Hepatocyte (in vitro differentiated cells): ENCODE data around the gene TPSAB1. TPM values are rescaled to one million over a fixed set of nuclear protein-coding genes. Genes with fewer than 3 reads are reported as not detected.

ENCODE experiments used
- DNase-seq: peaks from one replicate; pipeline ENCODE4 v3.0.0-alpha.2; 2016; ENCODE audit warnings: low spot score
- H2AFZ ChIP-seq: fragments of 200-600 bp; sonication (generic); 2 replicates; pipeline ENCODE4 v1.6.0; 2016; ENCODE audit warnings: antibody characterized with exemption, mild to moderate bottlenecking
- H3K27ac ChIP-seq: fragments of 200-600 bp; sonication (generic); 2 replicates; pipeline ENCODE4 v1.5.1; 2016; ENCODE audit warnings: mild to moderate bottlenecking
- H3K27me3 ChIP-seq: fragments of 200-600 bp; sonication (generic); 2 replicates; pipeline ENCODE4 v1.6.1; 2016
- H3K36me3 ChIP-seq: fragments of 200-600 bp; sonication (generic); replicated peaks from 2 replicates; pipeline ENCODE4 v1.5.1; 2016; ENCODE audit warnings: low read depth; ENCODE audit not compliant: insufficient read depth
- H3K4me1 ChIP-seq: fragments of 200-600 bp; sonication (generic); 2 replicates; pipeline ENCODE4 v1.5.1; 2016; ENCODE audit warnings: mild to moderate bottlenecking, moderate library complexity; ENCODE audit not compliant: insufficient read depth
- H3K4me2 ChIP-seq: fragments of 200-600 bp; sonication (generic); 2 replicates; pipeline ENCODE4 v1.6.0; 2016
- H3K4me3 ChIP-seq: fragments of 200-600 bp; sonication (generic); 2 replicates; pipeline ENCODE4 v1.5.1; 2016; ENCODE audit warnings: mild to moderate bottlenecking
- H3K79me2 ChIP-seq: fragments of 200-600 bp; sonication (generic); 2 replicates; pipeline ENCODE4 v1.6.0; 2017; ENCODE audit warnings: mild to moderate bottlenecking
- H3K9me2 ChIP-seq: fragments of 200-600 bp; sonication (generic); replicated peaks from 2 replicates; pipeline ENCODE4 v1.6.0; 2017; ENCODE audit warnings: mild to moderate bottlenecking; ENCODE audit not compliant: insufficient read depth
- H3K9me3 ChIP-seq: fragments of 200-600 bp; sonication (generic); 2 replicates; pipeline ENCODE4 v1.5.1; 2016; ENCODE audit warnings: low read depth, mild to moderate bottlenecking
- H4K20me1 ChIP-seq: fragments of 200-600 bp; sonication (generic); 2 replicates; pipeline ENCODE4 v1.6.0; 2016; ENCODE audit warnings: mild to moderate bottlenecking; ENCODE audit not compliant: insufficient read depth, poor library complexity, severe bottlenecking
- CTCF ChIP-seq: fragments of 200-600 bp; sonication (generic); IDR thresholded peaks from 2 replicates; pipeline ENCODE4 v1.5.1; 2016; ENCODE audit warnings: antibody characterized with exemption, mild to moderate bottlenecking; ENCODE audit not compliant: poor library complexity
- EZH2 ChIP-seq: fragments of 200-600 bp; sonication (generic); IDR thresholded peaks from 2 replicates; pipeline ENCODE4 v1.6.1; 2016; ENCODE audit warnings: antibody characterized with exemption, mild to moderate bottlenecking, borderline replicate concordance
- EZH2phosphoT487 ChIP-seq: fragments of 200-600 bp; sonication (generic); IDR thresholded peaks from one replicate; pipeline ENCODE4 v1.6.1; 2018; ENCODE audit warnings: antibody characterized with exemption, mild to moderate bottlenecking, low read depth, moderate library complexity; ENCODE audit not compliant: unreplicated experiment, severe bottlenecking
- WGBS: methylation state at CpG from one replicate; pipeline ENCODE4 v1.1.6; 2016; ENCODE audit warnings: low lambda C conversion rate; ENCODE audit errors: missing lambda C conversion rate; 5-methylcytosine and 5-hydroxymethylcytosine counted together
- polyA plus RNA-seq: library from polyadenylated mRNA; unstranded; fragments of >200 nt; fragmentation: Nextera tagmentation; extraction: Ambion mirVana; gene quantifications from 2 replicates; pipeline ENCODE4 v1.2.1, GENCODE V29; 2016
- total RNA-seq: library from RNA; depleted of rRNA; stranded (reverse); fragments of >200 nt; gene quantifications from 2 replicates; pipeline ENCODE4 v1.2.3, GENCODE V29; 2014

Gene TPSAB1
- total and polyA plus RNA-seq, 2 experiments from 2014 or later = not detected

GRCh38 chr16:1272453-1273198 is 32.1 kb downstream of the TPSAB1 start:
- Histone ChIP-seq H3K4me2 (no peak overlapping the region), H3K27ac (no peak overlapping the region), H2AFZ (no peak overlapping the region), H3K27me3 (no peaks in the 10 kb centered on the region), H3K4me1 (peaks cover 7% of the 10 kb centered on the region), H3K9me3 (no peaks in the 10 kb centered on the region), H4K20me1 (no peaks in the 10 kb centered on the region), H3K79me2 (no peaks in the 10 kb centered on the region), H3K9me2 (no peaks in the 10 kb centered on the region), H3K4me3 (no peak overlapping the region), H3K36me3 (no peaks in the 10 kb centered on the region)
- DNase-seq = no peak
- WGBS = 84% methylated on average over 9 of the region's 9 CpGs
- TF ChIP-seq EZH2 (no peak), CTCF (no peak), EZH2phosphoT487 (no peak)

- TF ChIP-seq EZH2phosphoT487 (no peak), EZH2 (no peak), CTCF (no peak)
- Histone ChIP-seq H3K4me3 (no peak overlapping the region), H3K27ac (no peak overlapping the region), H3K9me2 (no peaks in the 10 kb centered on the region), H3K4me2 (no peak overlapping the region), H3K9me3 (no peaks in the 10 kb centered on the region), H3K79me2 (no peaks in the 10 kb centered on the region), H3K36me3 (no peaks in the 10 kb centered on the region), H4K20me1 (no peaks in the 10 kb centered on the region), H3K27me3 (no peaks in the 10 kb centered on the region), H3K4me1 (peaks cover 13% of the 10 kb centered on the region), H2AFZ (no peak overlapping the region)
- 92% methylated on average over 15 of the region's 15 CpGs for WGBS
- no peak for DNase-seq
Observed at GRCh38 chr16:1273816-1274215, 33.3 kb downstream of the TPSAB1 start.

- Histone ChIP-seq H3K27ac (no peak overlapping the region), H3K36me3 (no peaks in the 10 kb centered on the region), H3K4me1 (peaks cover 13% of the 10 kb centered on the region), H3K4me3 (no peak overlapping the region), H2AFZ (no peak overlapping the region), H4K20me1 (no peaks in the 10 kb centered on the region), H3K9me3 (no peaks in the 10 kb centered on the region), H3K27me3 (no peaks in the 10 kb centered on the region), H3K9me2 (no peaks in the 10 kb centered on the region), H3K79me2 (no peaks in the 10 kb centered on the region), H3K4me2 (no peak overlapping the region)
- WGBS = 94% methylated on average over 7 of the region's 7 CpGs
- TF ChIP-seq EZH2phosphoT487 = no peak
- no peak for TF ChIP-seq EZH2
- TF ChIP-seq CTCF = no peak
- DNase-seq = no peak
Observed at GRCh38 chr16:1274767-1275166, 34.3 kb downstream of the TPSAB1 start.
